ENCODE data around the gene NKX2-4.

- TF ChIP-seq NFRKB (IDR thresholded peaks at IDR 0.05): no peak
- TF ChIP-seq ZNF384 (IDR thresholded peaks at IDR 0.05): no peak
- TF ChIP-seq FOXM1 (IDR thresholded peaks at IDR 0.05; ENCODE audit: borderline replicate concordance): no peak
- TF ChIP-seq ARNT (IDR thresholded peaks at IDR 0.05): no peak
- no peak for TF ChIP-seq BHLHE40 (IDR thresholded peaks at IDR 0.05; ENCODE audit: borderline replicate concordance)
- no peak for TF ChIP-seq TARDBP (IDR thresholded peaks at IDR 0.05)
- TF ChIP-seq FOXA1 (IDR thresholded peaks at IDR 0.05): no peak
- TF ChIP-seq PKNOX1 (IDR thresholded peaks at IDR 0.05): no peak
- no peak for TF ChIP-seq ELF4 (IDR thresholded peaks at IDR 0.05)
- TF ChIP-seq SP1 (IDR thresholded peaks at IDR 0.05): no peak
- TF ChIP-seq CTBP1 (IDR thresholded peaks at IDR 0.05; ENCODE audit: borderline replicate concordance): no peak
- no peak for TF ChIP-seq HDGF (IDR thresholded peaks at IDR 0.05; ENCODE audit: borderline replicate concordance)
- no peak for TF ChIP-seq L3MBTL2 (conservative IDR thresholded peaks at IDR 0.05)
- TF ChIP-seq FOXK2 (IDR thresholded peaks at IDR 0.05): no peak
These were observed 28.5 kb downstream of the NKX2-4 start for GRCh38 chr20:21368791-21369190.
